Esophagus (tissue), 2 donors: Measurements from ENCODE around the gene CTBP2. TPM values are rescaled to one million over a fixed set of nuclear protein-coding genes. Genes with fewer than 3 reads are reported as not detected.
"Not testable (repeated sequence)": the region's sequence is repeated elsewhere in the genome, so short reads cannot be mapped to it uniquely, and the experiment has no call there.

ENCODE experiments used
- H3K27ac ChIP-seq, 2 donors: one replicate each; pipeline ENCODE4 v1.5.1; 2013; ENCODE audit warnings: low read depth in 2 of 2, mild to moderate bottlenecking in 2 of 2, inconsistent platforms in 1 of 2, low read length in 1 of 2, moderate library complexity in 1 of 2
- H3K27me3 ChIP-seq, 2 donors: one replicate each; pipeline ENCODE4 v1.6.1; 2013; ENCODE audit warnings: low read length in 2 of 2, control low read depth in 1 of 2, mild to moderate bottlenecking in 1 of 2; ENCODE audit not compliant: insufficient read depth in 2 of 2, control insufficient read depth in 1 of 2
- H3K36me3 ChIP-seq, 2 donors: one replicate each; pipeline ENCODE4 v1.6.1; 2013; ENCODE audit warnings: low read length in 1 of 2; ENCODE audit not compliant: control insufficient read depth in 2 of 2, insufficient read depth in 2 of 2
- H3K4me1 ChIP-seq, 2 donors: one replicate each; pipeline ENCODE4 v1.6.1; 2013; ENCODE audit warnings: low read length in 1 of 2; ENCODE audit not compliant: control insufficient read depth in 2 of 2, insufficient read depth in 2 of 2
- H3K4me3 ChIP-seq, 2 donors: one replicate each; pipeline ENCODE4 v1.5.1; 2013; ENCODE audit warnings: low read length in 2 of 2, mild to moderate bottlenecking in 2 of 2, low read depth in 1 of 2, moderate library complexity in 1 of 2
- H3K9me3 ChIP-seq, 2 donors: one replicate each; pipeline ENCODE4 v1.6.1; 2013; ENCODE audit warnings: mild to moderate bottlenecking in 2 of 2, low read depth in 1 of 2, low read length in 1 of 2, moderate library complexity in 1 of 2; ENCODE audit not compliant: control insufficient read depth in 2 of 2, insufficient read depth in 1 of 2
- WGBS, 2 donors: extraction: QIAGEN DNeasy Blood & Tissue Kit; methylation state at CpG; one replicate each; pipeline ENCODE4 v1.1.7; 2013; 5-methylcytosine and 5-hydroxymethylcytosine counted together
- polyA plus RNA-seq, 2 donors: library from polyadenylated mRNA; stranded (reverse); fragments of 200-250 nt; gene quantifications; one replicate each; pipeline ENCODE4 v1.2.3, GENCODE V29; 2013
- donor health status: healthy with polysubstance abuse.
- donor health status: Bipolar disorder and iron deficiency.

The CTBP2 gene
- polyA plus RNA-seq, 2 donors, result 15.4 to 33.3 TPM

- H3K4me3 ChIP-seq, H3K27ac ChIP-seq, H3K4me1 ChIP-seq, H3K27me3 ChIP-seq, H3K9me3 ChIP-seq: not testable (repeated sequence)
- WGBS, 2 donors, result 78 to 86% methylated on average over 4 of the region's 4 CpGs
- H3K36me3 ChIP-seq, result peaks cover 0 to 23% of the 10 kb centered on the region in 2 donors
These were observed 171.6 kb downstream of the CTBP2 start for GRCh38 chr10:124988753-124989152.

GRCh38 chr10:124987788-124988187, 172.6 kb downstream of the CTBP2 start:
- no peaks in the 10 kb centered on the region for H3K4me1 ChIP-seq
- H3K4me3 ChIP-seq, result no peak overlapping the region
- no peak overlapping the region for H3K27ac ChIP-seq
- 89 to 93% methylated on average over 1 of the region's 1 CpG for WGBS, 2 donors
- no peaks in the 10 kb centered on the region for H3K9me3 ChIP-seq
- no peaks in the 10 kb centered on the region for H3K27me3 ChIP-seq
- H3K36me3 ChIP-seq, result peaks cover 6 to 21% of the 10 kb centered on the region in 2 donors

DNA sequence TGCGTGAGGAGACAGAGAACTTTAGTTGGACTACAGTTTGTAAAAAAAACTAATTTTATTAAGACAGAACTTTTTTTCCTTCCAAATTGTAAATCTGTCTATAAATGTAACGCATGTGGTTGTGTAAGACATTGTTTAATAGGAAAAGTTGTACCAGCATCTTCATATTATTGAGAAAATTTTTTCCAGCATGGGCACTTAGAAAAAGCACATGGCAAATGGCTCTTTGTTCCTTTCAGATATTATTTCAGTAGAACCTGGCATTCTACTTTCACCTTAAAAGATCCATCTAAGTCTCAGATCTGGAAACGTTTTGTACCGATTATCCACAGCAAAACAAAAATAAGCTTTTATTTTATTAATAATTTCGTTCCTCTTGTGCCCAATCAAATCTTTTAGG, 175.2 kb downstream of the CTBP2 start:
- no peak overlapping the region for H3K4me3 ChIP-seq
- H3K27me3 ChIP-seq, result no peaks in the 10 kb centered on the region
- H3K36me3 ChIP-seq, result peaks cover 12 to 14% of the 10 kb centered on the region in 2 donors
- H3K9me3 ChIP-seq, result no peaks in the 10 kb centered on the region
- WGBS, 2 donors, result 81 to 90% methylated on average over 5 of the region's 5 CpGs
- no peaks in the 10 kb centered on the region for H3K4me1 ChIP-seq
- no peak overlapping the region for H3K27ac ChIP-seq

DNA sequence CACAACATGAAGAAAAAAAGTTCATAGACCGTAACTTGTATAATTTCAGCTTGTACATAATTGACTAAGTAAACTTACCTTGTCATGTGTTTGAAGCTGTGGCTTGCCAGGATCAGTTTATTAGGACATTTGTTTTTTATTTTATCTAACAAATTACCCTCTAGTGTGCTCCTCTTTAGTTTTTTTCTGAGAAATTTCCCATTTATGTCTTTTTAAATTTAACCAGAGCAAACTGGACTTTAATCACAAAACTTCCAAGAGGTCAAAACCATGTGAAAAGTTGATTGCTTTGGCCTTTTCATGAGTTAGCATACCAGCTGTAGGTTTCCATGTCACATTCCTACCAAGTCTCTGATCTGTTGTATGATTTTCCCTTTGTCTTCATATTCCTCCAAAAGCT, 176.0 kb downstream of the CTBP2 start:
- Histone ChIP-seq H3K4me3 (no peak overlapping the region), H3K9me3 (no peaks in the 10 kb centered on the region), H3K27me3 (no peaks in the 10 kb centered on the region), H3K27ac (no peak overlapping the region), H3K36me3 (peaks cover 12 to 14% of the 10 kb centered on the region in 2 donors), H3K4me1 (no peaks in the 10 kb centered on the region)
- WGBS, 2 donors, result 84 to 89% methylated on average over 1 of the region's 1 CpG

DNA sequence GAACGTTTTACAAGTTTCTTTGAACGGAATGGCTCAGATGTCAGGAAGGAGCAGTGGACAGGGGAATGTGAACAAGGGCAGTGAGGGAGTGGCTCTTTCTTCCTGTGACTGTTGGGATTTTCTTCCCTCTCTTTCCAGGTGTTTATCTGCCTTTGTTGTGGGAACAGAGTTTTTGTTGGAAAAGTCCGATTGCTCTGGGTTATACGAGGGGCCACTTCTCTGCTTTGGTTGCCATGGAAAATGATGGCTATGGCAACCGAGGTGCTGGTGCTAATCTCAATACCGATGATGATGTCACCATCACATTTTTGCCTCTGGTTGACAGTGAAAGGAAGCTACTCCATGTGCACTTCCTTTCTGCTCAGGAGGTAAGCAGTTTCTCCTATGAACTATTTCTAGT, 177.0 kb downstream of the CTBP2 start:
- Histone ChIP-seq H3K36me3 (peaks cover 12 to 14% of the 10 kb centered on the region in 2 donors), H3K27ac (no peak overlapping the region), H3K4me3 (no peak overlapping the region), H3K9me3 (no peaks in the 10 kb centered on the region), H3K27me3 (no peaks in the 10 kb centered on the region), H3K4me1 (no peaks in the 10 kb centered on the region)
- 49 to 58% methylated on average over 6 of the region's 6 CpGs for WGBS, 2 donors

GRCh38 chr10:124978376-124978725, 182.0 kb downstream of the CTBP2 start:
- H3K9me3 ChIP-seq, result no peaks in the 10 kb centered on the region
- no peaks in the 10 kb centered on the region for H3K27me3 ChIP-seq
- no peak overlapping the region for H3K4me3 ChIP-seq
- H3K4me1 ChIP-seq, result no peaks in the 10 kb centered on the region
- H3K36me3 ChIP-seq, result peaks cover 10 to 13% of the 10 kb centered on the region in 2 donors
- no peak overlapping the region for H3K27ac ChIP-seq
- 82 to 88% methylated on average over 5 of the region's 5 CpGs for WGBS, 2 donors

- H3K9me3 ChIP-seq, result no peaks in the 10 kb centered on the region
- H3K4me3 ChIP-seq, result no peak overlapping the region
- H3K36me3 ChIP-seq, result peaks cover 8 to 9% of the 10 kb centered on the region in 2 donors
- WGBS, 2 donors, result 74 to 78% methylated on average over 4 of the region's 4 CpGs
- no peaks in the 10 kb centered on the region for H3K27me3 ChIP-seq
- no peak overlapping the region for H3K27ac ChIP-seq
- H3K4me1 ChIP-seq, result no peaks in the 10 kb centered on the region
These were observed 182.6 kb downstream of the CTBP2 start for GRCh38 chr10:124977648-124978375.

DNA sequence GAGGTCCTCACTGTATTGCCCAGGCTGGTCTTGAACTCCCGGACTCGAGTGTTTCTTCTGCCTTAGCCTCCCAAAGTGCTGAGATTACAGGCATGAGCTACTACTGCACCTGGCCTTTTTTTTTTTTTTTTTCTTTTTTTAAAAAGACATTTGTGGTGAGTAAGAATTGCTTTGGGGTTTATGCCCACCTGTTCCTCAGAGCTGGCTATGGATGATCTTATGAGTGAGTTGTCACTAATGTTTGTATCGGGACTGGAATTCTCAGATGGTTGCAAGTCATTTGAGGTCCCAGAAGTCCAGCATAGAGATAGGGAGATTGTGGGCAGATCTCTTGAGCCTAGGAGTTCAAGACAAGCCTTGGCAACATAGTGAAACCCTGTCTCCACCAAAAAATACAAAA, 183.2 kb downstream of the CTBP2 start:
- Histone ChIP-seq H3K36me3 (peaks cover 8 to 9% of the 10 kb centered on the region in 2 donors), H3K4me1 (no peaks in the 10 kb centered on the region), H3K27me3 (no peaks in the 10 kb centered on the region), H3K4me3 (no peak overlapping the region), H3K9me3 (no peaks in the 10 kb centered on the region), H3K27ac (no peak overlapping the region)
- WGBS, 2 donors, result 81 to 95% methylated on average over 3 of the region's 3 CpGs

GRCh38 chr10:124975977-124976514, 184.3 kb downstream of the CTBP2 start:
- no peak overlapping the region for H3K4me3 ChIP-seq
- H3K4me1 ChIP-seq, result no peaks in the 10 kb centered on the region
- H3K27me3 ChIP-seq, result no peaks in the 10 kb centered on the region
- WGBS, 2 donors, result 80 to 83% methylated on average over 5 of the region's 5 CpGs
- no peak overlapping the region for H3K27ac ChIP-seq
- H3K36me3 ChIP-seq, result peaks cover 3 to 5% of the 10 kb centered on the region in 2 donors
- H3K9me3 ChIP-seq, result no peaks in the 10 kb centered on the region

DNA sequence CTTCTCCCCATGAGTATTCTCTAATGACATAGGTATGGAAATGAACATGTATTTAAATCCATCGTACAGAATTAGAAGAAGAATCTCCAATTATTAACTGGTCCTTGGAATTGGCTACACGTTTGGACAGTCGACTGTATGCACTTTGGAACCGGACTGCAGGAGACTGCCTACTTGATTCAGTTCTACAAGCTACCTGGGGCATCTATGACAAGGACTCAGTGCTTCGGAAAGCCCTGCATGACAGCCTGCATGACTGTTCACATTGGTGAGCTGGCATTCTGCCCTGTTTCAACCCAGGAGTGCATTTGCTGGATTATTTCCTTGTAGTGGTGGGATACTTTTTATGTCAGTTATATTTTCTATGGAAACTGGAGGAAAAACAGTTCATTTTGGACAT, 186.2 kb downstream of the CTBP2 start:
- no peaks in the 10 kb centered on the region for H3K4me1 ChIP-seq
- peaks cover 5% of the 10 kb centered on the region in 2 donors for H3K36me3 ChIP-seq
- H3K4me3 ChIP-seq, result no peak overlapping the region
- H3K27ac ChIP-seq, result no peak overlapping the region
- 90% methylated on average over 5 of the region's 5 CpGs for WGBS, 2 donors
- H3K9me3 ChIP-seq, result no peaks in the 10 kb centered on the region
- H3K27me3 ChIP-seq, result no peaks in the 10 kb centered on the region
